HG03066 (cell line): ENCODE results near the gene IGF2BP3.

ENCODE experiments used
- ATAC-seq: cut with Tn5 transposase; IDR thresholded peaks from one replicate; pipeline ENCODE4 v1.9.1; 2021; ENCODE audit warnings: low read depth; ENCODE audit not compliant: unreplicated experiment

Gene IGF2BP3

GRCh38 chr7:23276947-23277346, 193.3 kb downstream of the IGF2BP3 start:
- ATAC-seq: no peak

- ATAC-seq: no peak
These were observed 193.9 kb downstream of the IGF2BP3 start for GRCh38 chr7:23276376-23276775.

DNA sequence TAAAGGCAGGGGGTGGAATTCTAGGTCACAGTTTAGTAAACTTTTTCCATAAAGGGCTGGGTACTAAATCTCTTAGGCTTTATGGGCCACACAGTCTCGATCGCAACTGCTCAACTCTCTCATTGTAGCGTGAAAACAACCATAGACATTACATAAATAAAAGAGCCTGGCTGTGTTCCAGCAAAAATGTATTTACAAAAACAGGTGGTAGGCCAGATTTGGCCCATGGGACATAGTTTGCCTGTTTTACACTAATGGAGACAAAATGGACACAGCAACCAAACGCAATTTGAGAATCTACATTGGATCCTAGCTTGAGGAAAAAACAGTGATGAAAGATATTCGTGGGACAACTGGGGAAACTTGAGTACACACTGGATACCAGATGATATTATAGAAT, 194.4 kb downstream of the IGF2BP3 start:
- ATAC-seq: no peak

DNA sequence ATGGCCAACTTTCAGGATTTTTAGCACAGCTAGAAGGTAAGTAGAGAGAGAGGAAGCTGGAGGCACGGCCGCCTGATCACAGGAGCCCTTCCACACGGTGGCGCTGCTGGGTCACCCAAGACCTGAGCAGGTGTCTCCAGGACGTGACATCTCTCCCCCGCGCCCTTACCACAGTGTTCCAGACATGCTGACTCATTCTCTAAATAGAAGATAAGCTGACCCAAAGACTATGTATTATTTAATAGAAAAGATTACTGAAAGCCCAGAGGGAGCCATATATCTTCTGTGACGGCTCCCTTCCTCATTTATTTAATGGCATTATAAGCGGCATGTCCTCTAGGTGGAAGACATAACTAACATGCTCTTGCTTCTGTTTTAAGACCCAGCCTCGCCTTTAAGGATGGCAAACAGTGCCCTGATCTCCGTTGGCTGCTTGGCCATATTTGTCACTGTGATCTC, 197.1 kb downstream of the IGF2BP3 start:
- ATAC-seq: peak; percentile 97

- ATAC-seq: no peak
These were observed 198.0 kb downstream of the IGF2BP3 start for GRCh38 chr7:23272275-23272674.

DNA sequence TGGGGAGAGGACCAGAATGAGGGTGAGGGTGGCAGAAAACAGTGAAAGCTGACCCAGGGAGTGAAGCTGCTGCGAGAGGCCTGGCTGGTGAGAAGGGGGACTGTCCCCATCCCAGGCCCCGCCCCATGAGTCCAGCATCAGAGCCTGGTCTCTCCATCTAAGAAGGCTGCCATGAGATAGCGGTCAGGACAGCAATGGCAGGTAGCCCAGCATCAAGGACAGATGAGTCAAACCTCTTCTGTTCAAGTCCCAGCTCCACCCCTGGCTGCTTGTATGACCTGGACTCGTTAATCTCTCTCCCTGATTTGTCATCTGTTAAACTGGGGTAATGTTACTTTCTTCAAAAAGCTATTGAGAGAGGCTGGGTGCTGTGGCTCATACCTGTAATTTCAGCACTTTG, 201.5 kb downstream of the IGF2BP3 start:
- no peak for ATAC-seq

DNA sequence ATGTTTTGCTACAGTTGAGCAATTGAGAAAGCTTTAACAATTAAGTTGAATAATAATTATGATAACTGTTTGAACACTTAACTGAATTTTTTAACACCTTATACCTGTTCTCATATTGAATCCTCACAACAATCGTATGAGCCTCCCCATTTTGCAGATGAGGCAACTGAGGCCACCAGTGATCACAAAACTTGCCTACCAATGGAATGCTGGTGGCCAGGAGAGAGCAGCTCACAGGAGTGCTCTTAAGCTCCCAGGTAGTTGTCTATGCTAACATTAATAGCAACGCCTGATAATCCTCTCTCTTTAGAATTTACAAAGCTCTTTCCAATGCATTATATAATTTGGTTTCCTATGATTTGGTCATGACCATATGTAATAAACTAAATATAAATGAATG, 202.1 kb downstream of the IGF2BP3 start:
- no peak for ATAC-seq

- no peak for ATAC-seq
These were observed 202.9 kb downstream of the IGF2BP3 start for GRCh38 chr7:23267357-23267756.

DNA sequence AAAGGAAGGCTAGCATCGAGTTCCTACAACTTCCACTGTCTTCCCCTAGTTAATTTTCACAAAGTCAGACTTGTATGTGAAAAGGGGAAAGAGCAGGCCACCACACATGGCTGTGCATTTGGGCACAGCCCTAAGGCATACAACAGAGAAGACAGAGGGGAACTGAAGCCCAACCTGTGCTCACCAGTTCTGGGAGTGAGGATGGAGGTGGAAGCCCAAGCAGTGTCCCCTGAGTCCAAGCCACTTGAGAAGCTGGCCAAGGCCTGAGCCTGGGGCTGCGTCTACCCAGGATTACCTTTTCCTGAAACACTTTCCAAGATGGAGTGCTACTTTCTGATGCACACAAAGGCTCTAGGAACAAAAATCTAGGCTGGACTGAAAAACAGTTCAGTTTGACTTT, 203.4 kb downstream of the IGF2BP3 start:
- no peak for ATAC-seq

GRCh38 chr7:23264916-23265458, 205.3 kb downstream of the IGF2BP3 start:
- ATAC-seq: no peak

- ATAC-seq: peak; percentile 89
These were observed 208.3 kb downstream of the IGF2BP3 start for GRCh38 chr7:23261843-23262452.

DNA sequence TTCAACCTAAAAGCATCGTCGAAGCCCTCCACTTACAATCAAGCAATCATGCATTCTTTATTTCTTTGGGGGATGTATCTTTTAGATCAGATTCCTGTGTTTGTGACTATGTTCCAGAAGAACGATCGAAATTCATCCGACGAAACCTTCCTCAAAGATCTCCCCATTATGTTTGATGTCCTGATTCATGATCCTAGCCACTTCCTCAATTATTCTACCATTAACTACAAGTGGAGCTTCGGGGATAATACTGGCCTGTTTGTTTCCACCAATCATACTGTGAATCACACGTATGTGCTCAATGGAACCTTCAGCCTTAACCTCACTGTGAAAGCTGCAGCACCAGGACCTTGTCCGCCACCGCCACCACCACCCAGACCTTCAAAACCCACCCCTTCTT, 209.9 kb downstream of the IGF2BP3 start:
- no peak for ATAC-seq
